Osteocyte (in vitro differentiated cells): Measurements from ENCODE around the gene MOB3B. TPM values are rescaled to one million over a fixed set of nuclear protein-coding genes. Genes with fewer than 3 reads are reported as not detected.

Source experiments
- DNase-seq: peaks from one replicate; pipeline ENCODE4 v3.0.0; 2021; ENCODE audit warnings: mixed read lengths; ENCODE audit not compliant: unreplicated experiment; ENCODE audit errors: extremely low spot score
- H3K27ac Mint-ChIP-seq: one replicate; pipeline ENCODE4 v1.8.0; 2021; ENCODE audit warnings: mild to moderate bottlenecking, mixed read lengths; ENCODE audit not compliant: unreplicated experiment
- H3K27me3 Mint-ChIP-seq: one replicate; pipeline ENCODE4 v1.8.0; 2021; ENCODE audit warnings: mixed read lengths; ENCODE audit not compliant: unreplicated experiment
- H3K36me3 Mint-ChIP-seq: one replicate; pipeline ENCODE4 v1.8.0; 2021; ENCODE audit warnings: mixed read lengths; ENCODE audit not compliant: unreplicated experiment
- H3K4me1 Mint-ChIP-seq: one replicate; pipeline ENCODE4 v1.8.0; 2021; ENCODE audit warnings: mixed read lengths; ENCODE audit not compliant: unreplicated experiment
- H3K4me3 Mint-ChIP-seq: one replicate; pipeline ENCODE4 v1.8.0; 2021; ENCODE audit warnings: mild to moderate bottlenecking, moderate library complexity, mixed read lengths; ENCODE audit not compliant: unreplicated experiment
- H3K9me3 Mint-ChIP-seq: one replicate; pipeline ENCODE4 v1.8.0; 2021; ENCODE audit warnings: mixed read lengths; ENCODE audit not compliant: unreplicated experiment
- total RNA-seq: library from RNA; stranded (reverse); gene quantifications from 2 replicates; pipeline ENCODE4 v1.2.1, GENCODE V29; 2021
- TF ChIP-seq, protein P1 (sequence below): fragments of 200-600 bp; sonication (generic); IDR thresholded peaks from 2 replicates; pipeline ENCODE4 v1.5.0; 2021; ENCODE audit warnings: antibody characterized with exemption, mild to moderate bottlenecking, moderate library complexity

MOB3B gene
- total RNA-seq, 1 donor from 2014 or later: 7.6 TPM

DNA sequence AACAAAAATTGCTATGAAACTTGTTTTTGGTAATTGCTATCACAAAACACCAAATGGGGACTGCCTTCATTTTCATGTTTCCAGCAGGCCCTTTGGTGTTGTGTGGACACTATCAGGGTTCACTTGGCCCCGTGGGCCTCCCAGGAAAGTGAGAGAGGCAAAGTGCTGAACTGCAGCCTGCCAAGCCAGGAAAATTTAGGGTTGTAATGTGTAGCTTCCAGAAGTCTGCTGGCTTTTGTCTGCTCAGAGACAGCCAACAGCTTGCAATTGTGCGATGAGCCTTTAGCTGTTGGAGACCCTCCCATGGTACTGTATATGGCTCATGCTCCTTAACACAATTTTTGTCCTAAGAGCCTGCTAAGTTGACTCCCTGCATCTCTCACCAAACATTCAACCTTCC lies 127.0 kb downstream of the MOB3B start:
- Mint-ChIP-seq H3K27me3 (peaks cover 11% of the 10 kb centered on the region), H3K27ac (no peak overlapping the region), H3K4me1 (peaks cover 7% of the 10 kb centered on the region), H3K4me3 (no peak overlapping the region), H3K36me3 (no peaks in the 10 kb centered on the region), H3K9me3 (peaks cover 13% of the 10 kb centered on the region)
- TF ChIP-seq, protein P1, sequence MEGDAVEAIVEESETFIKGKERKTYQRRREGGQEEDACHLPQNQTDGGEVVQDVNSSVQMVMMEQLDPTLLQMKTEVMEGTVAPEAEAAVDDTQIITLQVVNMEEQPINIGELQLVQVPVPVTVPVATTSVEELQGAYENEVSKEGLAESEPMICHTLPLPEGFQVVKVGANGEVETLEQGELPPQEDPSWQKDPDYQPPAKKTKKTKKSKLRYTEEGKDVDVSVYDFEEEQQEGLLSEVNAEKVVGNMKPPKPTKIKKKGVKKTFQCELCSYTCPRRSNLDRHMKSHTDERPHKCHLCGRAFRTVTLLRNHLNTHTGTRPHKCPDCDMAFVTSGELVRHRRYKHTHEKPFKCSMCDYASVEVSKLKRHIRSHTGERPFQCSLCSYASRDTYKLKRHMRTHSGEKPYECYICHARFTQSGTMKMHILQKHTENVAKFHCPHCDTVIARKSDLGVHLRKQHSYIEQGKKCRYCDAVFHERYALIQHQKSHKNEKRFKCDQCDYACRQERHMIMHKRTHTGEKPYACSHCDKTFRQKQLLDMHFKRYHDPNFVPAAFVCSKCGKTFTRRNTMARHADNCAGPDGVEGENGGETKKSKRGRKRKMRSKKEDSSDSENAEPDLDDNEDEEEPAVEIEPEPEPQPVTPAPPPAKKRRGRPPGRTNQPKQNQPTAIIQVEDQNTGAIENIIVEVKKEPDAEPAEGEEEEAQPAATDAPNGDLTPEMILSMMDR: no peak
- no peak for DNase-seq

DNA sequence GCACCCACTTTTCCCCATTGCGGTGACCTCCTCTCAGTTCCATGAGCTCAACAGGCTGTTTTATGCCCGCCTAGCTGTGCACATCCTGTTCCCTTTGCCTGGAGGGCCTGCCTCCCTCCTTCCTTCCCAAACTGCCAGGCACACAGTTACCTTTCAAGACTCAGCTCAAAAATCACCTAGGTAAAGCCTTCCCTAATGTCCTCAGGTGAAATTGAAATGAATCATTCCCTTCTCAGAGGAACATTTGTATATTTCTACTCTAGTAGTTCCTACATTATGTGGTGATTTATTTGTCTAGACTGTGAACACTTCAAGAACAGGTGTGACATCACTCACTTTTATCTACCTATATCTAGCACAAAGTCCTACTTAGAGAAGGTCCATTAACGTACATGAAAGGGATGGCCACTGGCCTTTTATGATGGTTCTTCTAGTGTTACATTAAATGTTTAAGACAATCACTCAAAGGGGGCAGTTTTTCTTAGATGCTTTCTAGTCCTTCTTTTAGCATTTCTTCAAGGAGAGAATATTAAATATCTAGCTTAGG lies 129.2 kb downstream of the MOB3B start:
- Mint-ChIP-seq H3K27ac (no peak overlapping the region), H3K4me3 (no peak overlapping the region), H3K4me1 (peaks cover 4% of the 10 kb centered on the region), H3K36me3 (no peaks in the 10 kb centered on the region), H3K9me3 (peaks cover 7% of the 10 kb centered on the region), H3K27me3 (peaks cover 11% of the 10 kb centered on the region)
- TF ChIP-seq, protein P1: no peak
- DNase-seq: no peak

DNA sequence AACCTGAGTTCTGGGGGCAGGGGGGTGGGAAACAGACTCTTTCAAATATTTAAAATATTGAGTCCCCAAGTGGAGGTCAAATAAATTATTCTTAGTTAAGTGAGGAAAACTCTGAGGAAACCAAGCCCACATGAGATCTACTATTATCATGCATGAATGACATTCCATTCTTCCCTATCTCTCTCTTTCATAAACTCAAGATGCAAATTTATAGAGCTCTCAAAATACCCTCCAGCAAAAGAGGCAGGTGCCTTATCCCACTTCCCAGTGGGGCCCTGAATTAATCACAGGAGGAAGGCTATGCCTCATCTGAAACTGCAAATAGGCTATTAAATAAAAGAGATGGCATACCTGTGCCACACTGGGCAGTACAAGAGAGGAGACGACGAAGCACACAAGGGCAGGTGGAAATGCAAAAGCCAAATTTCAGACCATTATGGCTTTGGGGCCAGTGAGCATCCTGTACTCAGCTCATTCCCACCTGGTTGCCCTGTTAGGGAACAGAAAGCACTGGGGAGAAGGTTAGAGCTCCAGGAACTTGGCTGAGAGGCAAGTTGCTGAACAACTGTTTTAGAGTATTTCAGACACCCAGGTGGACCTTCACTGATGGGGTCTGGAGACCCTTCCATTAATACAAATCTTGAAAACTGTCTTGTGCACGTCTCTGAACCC lies 130.5 kb downstream of the MOB3B start:
- DNase-seq: no peak
- Mint-ChIP-seq H3K36me3 (no peaks in the 10 kb centered on the region), H3K4me1 (peaks cover 13% of the 10 kb centered on the region), H3K9me3 (peaks cover 5% of the 10 kb centered on the region), H3K27me3 (peaks cover 11% of the 10 kb centered on the region), H3K4me3 (no peak overlapping the region), H3K27ac (no peak overlapping the region)
- TF ChIP-seq, protein P1: no peak

DNA sequence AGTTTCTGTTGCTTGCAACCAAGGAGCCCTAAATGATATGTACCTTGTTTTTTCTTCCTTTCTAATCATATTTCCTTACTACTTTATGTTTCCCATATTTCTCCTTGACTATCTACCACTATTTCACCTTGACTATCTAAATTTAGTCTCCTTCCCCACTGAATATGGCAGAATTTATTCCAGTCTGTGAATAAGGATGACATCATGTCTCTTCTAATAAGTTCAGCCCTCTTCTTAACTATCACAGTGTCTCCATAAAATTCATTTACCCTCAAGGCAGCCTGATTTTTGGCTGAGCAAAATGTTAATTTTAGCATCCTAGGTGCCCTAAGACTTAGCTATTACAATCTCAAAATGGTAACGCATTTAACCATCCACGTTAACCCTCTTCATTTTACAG lies 133.1 kb downstream of the MOB3B start:
- H3K9me3 Mint-ChIP-seq: peaks cover 5% of the 10 kb centered on the region
- H3K27me3 Mint-ChIP-seq: peaks cover 10% of the 10 kb centered on the region
- peaks cover 28% of the 10 kb centered on the region for H3K4me1 Mint-ChIP-seq
- H3K4me3 Mint-ChIP-seq: no peak overlapping the region
- no peak overlapping the region for H3K27ac Mint-ChIP-seq
- DNase-seq: no peak
- TF ChIP-seq, protein P1: no peak
- no peaks in the 10 kb centered on the region for H3K36me3 Mint-ChIP-seq

DNA sequence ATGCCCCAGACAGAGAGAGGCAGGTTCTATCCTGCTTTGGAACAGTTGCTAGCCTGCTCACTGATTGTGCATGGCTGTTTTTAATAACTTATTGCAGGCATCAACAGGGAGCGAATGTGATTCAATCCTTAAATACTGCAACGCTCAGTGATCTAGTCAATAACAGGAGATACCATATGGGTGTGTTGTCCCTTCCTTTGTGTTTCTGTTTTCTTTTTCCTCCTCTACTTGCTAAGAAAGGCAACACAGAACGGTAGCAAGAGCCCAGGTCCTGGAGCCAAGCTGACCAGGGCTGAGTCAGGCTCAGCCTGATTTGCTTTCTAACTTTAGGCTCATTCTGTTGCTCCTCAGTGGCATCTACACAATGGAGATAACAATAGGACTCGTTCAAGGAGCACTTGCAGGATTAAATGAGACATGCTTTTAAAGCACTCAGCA lies 134.1 kb downstream of the MOB3B start:
- peaks cover 7% of the 10 kb centered on the region for H3K27me3 Mint-ChIP-seq
- no peaks in the 10 kb centered on the region for H3K36me3 Mint-ChIP-seq
- no peak overlapping the region for H3K27ac Mint-ChIP-seq
- H3K4me1 Mint-ChIP-seq: peaks cover 36% of the 10 kb centered on the region
- H3K4me3 Mint-ChIP-seq: no peak overlapping the region
- TF ChIP-seq, protein P1: no peak
- DNase-seq: no peak
- H3K9me3 Mint-ChIP-seq: peaks cover 5% of the 10 kb centered on the region
